NCI-H146 treated with DMSO at 0.1 percent for 48 hours (cell line): ENCODE data around the gene SYT10.
"Not testable (repeated sequence)": the region's sequence is repeated elsewhere in the genome, so short reads cannot be mapped to it uniquely, and the experiment has no call there.

ENCODE experiments used
- DNase-seq: peaks from one replicate; lab custom pipeline; 2025; ENCODE audit not compliant: unreplicated experiment; lab: John Stamatoyannopoulos, UW

SYT10 gene, protein sequence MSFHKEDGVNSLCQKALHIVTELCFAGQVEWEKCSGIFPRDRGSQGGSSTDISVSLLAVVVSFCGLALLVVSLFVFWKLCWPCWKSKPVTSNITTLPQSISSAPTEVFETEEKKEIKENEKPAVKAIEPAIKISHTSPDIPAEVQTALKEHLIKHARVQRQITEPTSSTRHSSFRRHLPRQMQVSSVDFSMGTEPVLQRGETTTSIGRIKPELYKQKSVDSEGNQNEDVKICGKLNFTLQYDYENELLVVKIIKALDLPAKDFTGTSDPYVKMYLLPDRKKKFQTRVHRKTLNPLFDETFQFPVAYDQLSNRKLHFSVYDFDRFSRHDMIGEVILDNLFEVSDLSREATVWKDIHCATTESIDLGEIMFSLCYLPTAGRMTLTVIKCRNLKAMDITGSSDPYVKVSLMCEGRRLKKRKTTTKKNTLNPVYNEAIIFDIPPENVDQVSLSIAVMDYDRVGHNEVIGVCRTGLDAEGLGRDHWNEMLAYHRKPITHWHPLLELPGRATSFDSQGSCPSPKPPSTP

DNA sequence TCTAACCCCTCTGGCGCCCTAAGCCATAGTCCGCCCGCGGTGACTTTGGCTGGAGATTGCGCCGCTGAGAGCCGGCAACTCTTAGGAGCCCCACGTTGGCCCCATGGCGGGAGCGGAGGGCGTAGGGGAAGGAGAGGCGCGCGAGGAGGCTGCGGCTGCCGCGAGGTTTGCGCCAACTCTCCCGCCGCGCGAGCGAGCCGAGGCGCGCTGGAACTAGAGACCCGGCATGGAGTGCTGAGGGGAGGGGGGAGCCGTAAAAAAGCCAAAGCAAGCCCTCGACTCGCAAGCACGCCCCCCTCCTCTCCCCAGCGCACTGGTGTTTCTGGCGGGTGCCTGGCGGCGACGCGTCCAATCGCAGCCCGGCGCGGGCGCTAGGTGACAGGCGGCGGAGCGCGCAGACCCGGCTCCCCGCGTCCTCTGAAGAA lies at the start of gene SYT10:
Gene SYT10, minus strand, starts transcription at position 233 of the 425 bp plus-strand sequence. CDS start 297 bp downstream, outside the sequence.
- DNase-seq, result no peak

DNA sequence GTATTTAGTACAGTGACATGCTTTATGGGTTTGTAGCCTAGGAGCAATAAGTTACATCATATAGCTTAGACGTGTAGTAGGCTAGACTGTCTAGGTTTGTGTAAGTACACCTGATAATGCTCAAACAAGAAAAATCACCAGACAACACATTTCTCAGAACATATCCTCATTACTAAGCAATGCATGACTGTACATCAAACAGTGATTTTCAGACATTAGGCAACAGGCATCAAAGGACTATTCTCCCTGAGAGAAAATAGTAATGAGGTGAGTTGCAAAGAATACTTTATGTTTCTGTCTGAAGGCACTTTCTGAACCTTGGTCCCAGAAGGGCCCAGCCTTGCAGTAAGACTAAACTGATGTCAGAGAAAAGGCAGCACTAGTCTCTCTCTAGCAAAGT lies 48.4 kb upstream of the SYT10 start:
- no peak for DNase-seq

DNA sequence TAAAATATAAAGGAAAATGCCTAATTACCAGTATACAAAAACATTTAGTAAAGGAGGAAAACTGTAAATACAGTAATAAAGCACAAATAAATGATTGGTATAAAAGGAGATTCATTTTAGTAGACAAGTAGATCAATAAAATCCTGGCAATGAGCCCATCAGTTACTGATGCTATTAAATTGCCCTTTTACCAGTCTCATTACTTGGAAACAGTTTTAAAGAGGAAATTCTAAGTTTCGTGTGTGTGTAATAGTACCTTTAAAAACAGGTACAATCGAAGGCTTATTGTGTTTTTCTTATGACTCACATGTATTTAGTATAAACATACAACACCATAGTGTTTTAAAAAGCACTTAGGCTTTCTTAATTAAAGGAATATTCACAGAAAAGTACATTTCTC lies 46.4 kb upstream of the SYT10 start:
- no peak for DNase-seq

DNA sequence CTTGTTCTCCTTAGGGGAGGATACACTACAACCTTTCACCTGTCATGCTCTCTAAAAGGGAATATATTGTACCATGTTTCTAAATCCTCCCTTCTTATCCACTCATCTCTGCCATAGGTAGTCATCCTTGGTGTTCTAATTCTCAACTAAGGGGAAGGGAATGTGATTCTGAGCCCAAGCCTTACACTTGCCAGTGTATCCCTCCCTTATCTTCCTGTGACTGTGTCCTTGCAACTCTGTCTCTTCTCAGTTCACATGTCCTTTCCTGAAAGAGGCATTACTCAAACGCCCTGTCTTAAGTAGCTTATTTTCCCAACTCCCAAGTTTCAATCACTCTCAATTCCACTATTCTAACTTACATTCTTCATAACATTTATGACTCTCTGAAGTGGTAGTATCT lies 44.5 kb upstream of the SYT10 start:
- no peak for DNase-seq

DNA sequence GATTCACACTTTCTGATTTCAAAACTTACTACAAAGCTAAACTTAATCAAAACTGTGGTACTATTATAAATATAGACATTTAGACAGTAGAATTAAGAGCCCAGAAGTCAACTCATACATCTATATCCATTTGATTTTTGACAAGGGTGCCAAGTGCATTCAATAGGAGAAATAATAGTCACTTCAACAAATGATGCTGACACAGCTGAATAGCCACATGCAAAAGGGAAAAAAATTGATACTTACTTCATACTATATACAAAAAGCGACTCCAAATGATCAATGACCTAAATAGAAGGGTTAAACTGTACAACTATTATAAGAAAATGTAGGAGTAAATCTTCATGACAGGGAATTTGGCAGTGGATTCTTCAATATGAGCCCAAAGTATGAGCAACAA lies 40.7 kb upstream of the SYT10 start:
- no peak for DNase-seq

DNA sequence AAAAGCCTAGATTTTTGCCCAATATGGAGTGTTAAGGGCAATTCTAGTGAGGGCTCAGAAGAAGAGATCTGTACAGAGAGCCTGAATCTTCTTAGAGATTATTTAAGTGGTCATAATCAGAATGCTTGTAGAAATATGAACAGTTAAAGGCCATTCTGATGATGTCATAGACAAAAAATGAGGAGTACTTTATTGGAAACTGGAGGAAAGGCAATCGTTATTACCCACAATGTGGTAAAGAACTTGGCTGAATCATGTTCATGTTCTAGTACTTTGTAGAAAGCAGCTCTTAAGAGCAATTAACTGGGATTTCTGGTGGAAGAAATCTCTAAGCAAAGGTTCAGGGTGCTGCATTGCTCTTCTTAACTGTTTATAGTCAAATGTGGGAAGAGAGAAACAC lies 36.4 kb upstream of the SYT10 start:
- DNase-seq, result no peak

DNA sequence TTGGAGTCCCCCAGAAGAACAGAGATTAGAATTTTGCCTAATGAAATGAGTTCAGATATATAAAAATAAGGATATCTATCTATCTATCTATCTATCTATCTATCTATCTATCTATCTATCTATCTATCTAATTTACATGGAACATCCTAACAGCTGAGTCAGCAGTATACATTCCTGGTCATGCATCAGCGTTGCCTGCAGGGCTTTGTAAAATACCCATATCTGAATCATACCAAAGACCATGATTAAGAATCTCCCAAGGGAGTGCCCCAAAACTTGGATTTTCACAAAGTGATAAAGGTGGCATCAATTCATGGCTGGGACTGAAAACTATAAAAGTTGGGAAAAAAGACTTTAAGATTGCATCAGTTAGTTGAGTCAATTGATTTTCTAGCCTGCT lies 32.7 kb upstream of the SYT10 start:
- no peak for DNase-seq

DNA sequence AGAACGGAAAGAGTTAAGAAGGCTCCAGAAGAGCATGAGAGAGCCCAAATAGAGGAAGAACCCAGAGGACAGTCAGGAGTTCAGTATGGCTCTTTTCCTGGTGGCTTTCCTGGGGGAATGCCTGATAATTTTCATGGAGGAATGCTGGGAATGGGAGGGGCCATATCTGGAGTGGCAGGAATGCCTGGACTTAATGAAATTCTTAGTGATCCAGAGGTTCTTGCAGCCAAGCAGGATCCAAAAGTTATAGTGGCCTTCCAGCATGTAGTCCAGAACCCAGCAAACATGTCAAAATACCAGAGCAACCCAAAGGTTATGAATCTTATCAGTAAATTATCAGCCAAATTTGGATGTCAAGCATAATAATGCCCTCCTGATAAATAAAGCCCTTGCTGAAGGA lies 15.5 kb upstream of the SYT10 start:
- DNase-seq, result no peak

DNA sequence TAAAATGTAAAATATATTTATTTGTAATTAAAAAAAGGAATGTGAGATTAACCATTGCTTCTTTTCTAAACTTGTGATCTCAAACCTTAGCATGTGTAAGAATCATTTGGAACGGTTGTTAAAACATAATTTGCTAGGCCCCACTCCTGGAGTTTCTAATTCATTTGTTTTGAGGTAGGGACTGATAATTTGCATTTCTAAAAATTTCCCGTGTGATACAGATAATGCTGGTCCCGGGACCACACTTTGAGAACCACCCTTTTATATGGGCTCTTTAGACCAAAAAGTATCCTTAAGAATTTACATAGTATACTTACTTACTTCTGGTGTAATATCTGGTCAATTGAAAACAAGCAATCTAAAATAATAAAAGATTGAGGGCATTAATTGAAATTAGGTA lies 10.9 kb upstream of the SYT10 start:
- DNase-seq, result no peak

DNA sequence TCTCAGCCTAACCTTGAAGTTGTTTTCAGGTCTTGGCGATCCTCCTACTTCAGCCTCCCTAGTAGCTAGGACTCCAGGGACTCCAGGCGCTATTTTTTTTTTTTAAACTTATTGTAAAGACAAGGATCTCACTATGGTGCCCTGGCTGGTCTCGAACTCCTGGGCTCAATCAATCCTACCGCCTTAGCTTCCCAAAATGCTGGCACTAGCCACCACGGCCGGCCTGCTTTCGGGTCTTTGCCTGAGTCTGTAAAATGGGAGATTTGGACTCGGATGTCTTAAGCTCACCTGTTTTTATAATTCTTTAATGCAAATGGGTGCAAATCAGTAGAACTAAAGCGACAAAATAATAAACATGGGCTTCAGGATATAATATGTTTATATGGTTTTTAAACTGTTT lies 858 bp upstream of the SYT10 start:
- DNase-seq, result no peak

DNA sequence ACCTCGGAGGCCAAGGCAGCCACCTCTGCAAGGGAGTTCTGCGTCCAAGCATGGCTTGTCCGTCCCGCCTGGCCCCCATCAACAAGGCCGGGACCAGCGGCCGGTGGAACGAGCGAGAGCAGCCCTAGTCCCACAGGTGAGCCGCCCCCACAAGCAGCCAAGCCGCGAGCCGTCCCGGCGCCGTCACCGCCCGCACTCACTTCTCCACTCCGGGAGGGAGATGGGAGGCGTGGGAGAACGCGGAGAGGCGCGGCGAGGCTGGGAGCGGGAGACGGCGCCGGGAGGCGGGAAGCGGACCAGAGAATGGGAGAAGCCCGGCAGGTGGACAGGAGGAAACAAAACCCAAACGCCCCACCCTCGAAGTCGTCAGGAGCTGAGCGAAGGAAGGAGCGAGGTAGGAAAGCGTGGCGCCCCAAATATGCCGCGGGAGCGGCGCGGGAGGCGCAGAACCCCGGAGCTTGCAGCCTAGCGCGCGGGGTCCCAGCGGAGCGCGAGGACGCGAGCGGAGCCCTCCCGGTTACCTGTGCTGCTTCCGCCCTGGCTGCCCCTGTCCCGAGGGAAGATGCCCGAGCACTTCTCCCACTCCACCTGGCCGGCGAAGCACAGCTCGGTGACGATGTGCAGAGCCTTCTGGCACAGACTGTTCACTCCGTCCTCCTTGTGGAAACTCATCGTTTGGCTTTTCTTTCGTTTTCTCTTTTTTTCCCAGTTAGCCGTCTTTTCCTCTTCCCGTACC lies 600 bp downstream of the SYT10 start:
- peak; percentile 13 for DNase-seq

DNA sequence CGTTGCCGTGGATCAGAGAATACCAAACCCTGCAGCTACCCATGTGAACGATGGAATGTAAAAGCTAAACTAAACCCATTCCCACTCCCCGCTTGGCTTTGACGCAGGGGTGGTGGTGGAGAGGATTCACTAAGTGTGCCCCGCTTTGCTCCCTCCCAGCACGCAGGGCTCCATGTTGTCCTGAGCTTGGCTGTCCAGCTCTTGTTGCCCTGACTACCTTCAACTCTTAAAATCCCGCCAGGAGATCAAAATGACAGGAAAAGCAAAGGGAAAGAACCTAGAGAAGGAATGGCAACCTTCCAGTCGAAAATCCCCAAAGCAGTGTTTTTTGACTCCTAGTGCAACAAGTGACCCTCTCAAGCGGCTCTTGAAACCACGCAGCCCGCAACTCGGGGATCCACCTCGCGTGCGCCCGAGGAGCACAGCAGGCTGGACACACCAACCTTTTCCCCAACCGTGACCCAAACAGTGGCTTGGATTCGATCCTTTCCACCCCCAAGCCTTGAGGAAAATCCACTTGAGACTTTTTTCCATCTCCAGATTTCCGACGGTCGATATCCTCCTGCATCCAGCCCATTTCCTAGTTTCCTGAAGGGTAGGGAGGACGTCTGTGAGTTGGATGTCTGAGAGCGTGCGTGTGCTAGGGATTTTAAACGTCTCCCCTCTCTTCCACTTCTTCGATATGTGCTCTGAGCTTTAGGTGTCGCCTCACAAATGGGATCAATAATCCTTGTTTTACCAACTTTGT lies 1.4 kb downstream of the SYT10 start:
- no peak for DNase-seq

DNA sequence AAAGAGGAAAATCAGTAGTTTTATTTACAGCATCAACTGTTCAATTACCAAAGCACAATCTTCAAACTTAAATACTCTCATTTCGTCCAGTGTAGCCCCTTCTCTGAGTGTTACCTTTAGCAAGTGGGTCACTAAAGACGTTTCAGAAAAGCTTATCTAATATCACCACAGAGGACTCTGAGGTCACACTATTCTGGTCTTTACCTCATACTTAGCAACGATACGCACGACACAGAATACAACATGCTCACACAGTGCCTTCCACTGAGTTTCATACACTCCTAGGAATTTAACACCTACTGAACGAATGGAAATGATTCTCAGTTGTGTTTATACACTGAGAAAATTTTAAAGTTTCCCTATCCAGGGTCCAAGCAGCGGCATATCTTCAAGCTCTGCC lies 2.0 kb downstream of the SYT10 start:
- no peak for DNase-seq

DNA sequence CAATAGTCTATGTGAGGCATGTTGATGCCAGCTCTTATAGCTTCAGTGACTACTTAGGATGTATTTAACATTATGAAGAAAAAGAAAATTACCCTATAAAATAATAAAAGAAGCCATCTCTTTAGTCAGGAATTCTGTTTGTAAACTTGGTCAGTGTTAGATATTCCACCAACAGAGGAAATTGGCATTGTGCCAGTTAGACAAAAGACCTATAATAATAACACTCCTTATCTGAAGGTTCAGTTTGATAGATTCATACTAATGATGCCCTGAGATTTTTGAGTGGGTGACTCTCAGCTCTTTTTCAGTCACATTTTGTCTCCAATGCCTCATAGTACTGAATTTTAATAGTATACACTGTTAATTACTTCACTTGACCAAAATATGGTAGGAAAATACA lies 6.6 kb downstream of the SYT10 start:
- no peak for DNase-seq

DNA sequence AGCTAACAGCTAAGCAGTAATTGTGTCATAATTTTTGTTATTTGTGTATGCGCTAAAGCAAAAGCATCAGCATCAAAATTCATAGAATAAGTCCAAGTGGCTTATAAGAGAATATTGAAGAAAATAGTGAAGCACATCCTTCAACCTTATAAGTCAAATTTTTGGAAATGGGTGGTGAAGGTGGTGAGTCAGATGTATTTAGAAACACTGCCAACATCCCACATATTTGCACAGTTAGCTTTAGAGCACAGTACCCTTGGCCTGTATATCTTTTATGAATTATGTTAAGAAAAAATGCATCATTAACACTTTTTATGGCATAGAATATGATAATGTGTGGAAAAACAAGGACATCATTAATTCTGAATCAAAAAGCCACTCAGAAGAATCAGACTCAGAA lies 8.0 kb downstream of the SYT10 start:
- no peak for DNase-seq

DNA sequence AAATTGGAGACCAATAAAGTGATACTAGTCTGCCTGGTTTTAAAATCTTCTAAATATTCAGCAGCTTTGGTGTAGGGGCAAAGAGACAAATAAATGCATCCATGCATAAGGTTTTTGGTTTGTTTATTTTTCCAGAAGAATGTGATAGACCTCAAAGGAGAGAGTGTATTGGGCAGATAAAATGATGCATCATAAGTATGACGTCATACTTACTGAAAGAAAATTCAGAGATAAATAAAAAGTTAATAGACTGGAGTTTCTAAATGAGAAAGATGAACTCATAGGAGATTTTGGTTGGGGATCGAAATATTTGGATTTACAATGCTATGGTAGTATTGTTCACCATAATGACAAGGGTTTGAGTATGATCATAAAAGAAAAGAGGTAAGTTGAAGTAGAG lies 10.2 kb downstream of the SYT10 start:
- DNase-seq, result no peak

DNA sequence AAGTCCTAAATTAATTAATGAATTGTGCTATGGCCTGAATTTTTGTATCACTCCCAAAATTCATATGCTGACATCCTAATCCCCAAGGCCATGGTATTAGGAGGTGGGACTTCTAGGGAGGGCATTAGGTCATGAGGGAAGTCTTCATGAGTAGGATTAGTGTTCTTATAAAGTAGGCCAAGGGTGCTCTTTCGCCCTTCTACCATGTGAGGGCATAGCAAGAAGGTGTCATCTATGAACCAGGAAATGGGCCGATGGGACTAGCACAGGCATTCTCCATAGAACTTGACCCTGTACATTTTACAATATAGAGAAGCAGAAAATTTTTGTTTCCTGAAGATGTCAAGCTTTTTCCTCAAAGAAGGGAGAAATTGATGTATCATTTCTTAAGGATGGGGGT lies 12.5 kb downstream of the SYT10 start:
- DNase-seq, result no peak

DNA sequence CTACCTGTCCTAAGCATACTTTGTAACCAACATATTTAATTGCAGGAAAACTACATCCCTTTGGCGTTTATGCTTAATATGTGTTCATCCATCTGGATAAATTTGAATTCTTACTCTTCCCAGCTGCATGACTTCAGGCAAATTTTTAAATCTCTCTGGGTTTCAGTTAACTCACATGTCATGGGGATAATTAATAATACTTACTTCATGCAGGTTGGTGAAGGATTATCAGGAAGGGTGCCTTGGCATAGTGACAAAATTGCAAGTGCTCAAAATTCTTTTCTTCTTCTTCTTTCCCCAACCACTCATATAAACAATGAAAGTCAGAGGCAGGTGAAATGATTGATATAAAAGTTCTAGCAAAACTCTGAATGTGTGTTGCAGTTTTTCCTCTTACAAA lies 15.9 kb downstream of the SYT10 start:
- no peak for DNase-seq

DNA sequence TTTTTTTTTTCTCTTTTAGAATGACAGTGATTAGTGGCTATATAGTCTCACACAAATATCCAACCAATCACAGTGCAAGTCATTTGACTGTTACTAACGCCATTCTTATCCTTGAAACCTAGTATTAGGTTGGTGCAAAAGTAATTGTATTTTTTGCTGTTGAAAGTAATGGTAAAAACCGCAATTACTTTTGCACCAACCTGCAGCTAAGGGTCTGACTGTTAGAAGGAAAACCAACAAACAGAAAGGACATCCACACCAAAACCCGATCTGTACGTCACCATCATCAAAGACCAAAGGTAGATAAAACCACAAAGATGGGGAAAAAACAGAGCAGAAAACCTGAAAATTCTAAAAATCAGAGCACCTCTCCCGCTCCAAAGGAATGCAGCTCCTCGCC lies 27.2 kb downstream of the SYT10 start:
- DNase-seq, result not testable (repeated sequence)

DNA sequence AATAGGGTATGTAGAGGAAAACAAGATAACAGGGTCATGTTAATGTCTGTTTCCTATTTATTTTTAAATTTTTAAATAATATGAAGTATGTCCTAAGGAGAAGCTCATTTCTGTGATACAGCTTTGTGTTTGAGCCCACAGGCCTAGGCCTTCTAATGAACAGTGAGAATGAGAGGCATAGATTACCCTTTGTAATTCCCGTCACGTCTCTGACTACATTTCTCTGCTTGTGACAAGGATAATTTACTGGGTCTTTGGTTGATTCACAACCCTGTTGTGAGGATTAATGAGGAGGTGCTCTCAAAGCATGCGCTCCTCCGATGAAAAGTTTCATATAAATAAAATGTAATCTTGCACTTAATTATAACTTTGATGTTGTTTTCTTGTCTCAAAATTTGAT lies 56.1 kb downstream of the SYT10 start:
- no peak for DNase-seq

DNA sequence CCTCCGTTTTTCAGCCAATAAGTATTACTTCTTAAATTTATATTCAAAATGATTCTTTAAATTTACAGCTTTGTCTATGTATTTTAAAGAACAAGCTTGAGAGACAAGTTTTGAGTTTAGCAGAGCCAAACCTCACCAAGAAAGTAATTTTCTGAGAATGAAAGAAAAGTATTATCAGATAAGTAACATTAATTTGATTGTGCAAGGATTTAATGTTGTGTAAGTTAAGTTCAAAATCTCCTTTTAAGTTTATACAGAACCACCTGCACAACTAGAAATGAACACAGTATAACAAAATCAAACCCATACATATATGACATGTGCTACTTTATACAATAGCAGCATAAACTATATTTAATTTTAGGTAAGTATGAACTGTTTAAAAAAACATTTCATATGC lies 63.5 kb downstream of the SYT10 start:
- DNase-seq, result no peak

DNA sequence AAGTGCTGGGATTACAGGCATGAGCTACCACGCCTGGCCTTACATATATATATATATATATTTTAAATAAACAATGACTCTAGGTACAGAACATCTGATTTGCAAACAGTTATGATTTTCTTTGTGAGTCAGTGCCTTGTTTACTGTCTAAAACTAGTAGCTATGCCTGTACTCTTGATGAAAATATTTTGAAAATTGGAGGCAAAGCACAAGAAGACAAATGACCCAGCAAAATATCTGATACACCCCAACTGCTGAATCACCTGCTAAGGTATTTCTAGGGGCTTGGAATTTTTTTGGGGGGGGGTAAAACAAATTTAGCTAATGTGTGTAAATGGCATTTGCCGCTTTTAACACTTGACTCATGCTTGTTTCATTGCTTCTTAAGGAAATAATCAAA lies 69.3 kb downstream of the SYT10 start:
- DNase-seq, result no peak
